GM19043 (cell line): ENCODE data around the gene BCAS1.

ENCODE experiments used
- ATAC-seq: cut with Tn5 transposase; IDR thresholded peaks from one replicate; pipeline ENCODE4 v1.9.1; 2021; ENCODE audit warnings: low read depth; ENCODE audit not compliant: unreplicated experiment

The BCAS1 gene

DNA sequence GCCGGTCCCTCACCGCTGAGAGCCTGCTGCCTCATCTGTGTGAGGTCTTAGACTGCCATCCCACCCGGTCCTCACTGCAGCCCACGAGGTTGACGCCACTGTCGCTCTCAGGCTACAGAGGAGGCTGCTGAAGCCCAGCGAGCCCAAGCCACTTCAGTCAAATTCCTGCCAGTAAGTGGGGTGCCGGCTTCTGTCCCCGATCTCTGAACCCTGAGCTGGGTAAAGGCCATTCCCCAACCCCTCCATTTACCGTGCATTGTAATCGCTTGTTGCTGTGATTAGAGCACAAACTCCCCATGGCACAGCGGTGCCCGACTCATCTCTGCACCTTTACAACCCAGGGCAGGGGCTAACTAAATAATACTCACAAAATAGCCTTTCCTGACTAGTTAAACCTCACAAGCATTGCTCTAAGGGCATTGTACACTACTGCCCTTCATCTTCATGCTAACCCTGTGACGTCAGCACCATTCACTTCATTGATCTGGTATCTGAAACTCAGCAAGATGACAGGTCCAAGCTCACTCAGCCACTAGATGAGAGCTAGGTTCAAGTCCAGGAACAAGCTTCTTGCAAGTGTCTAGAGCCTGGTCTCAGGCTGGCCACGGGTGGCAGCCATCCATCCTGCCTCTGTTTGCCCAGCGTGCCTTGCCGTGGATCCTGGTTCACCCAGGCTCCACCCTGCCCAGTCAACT, 122.7 kb downstream of the BCAS1 start:
- ATAC-seq, result no peak

DNA sequence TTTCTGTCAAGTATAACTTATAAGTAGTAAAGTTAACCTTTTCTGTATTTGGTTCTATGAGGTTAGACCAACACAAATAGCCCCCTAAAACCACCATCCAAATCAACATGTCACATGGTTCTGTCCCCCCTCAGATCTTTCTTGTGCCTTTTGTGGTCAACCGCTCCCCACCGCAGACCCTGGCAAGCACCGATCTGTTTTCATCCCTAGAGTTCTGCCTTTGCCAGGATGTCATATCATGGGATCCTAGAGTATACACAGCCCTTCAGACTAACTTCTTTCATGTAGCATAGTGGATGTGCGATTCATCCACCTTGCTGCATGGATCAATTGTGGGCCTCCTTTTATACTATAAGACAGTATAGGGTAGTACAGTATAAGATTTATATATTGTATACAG, 124.3 kb downstream of the BCAS1 start:
- ATAC-seq, result no peak

DNA sequence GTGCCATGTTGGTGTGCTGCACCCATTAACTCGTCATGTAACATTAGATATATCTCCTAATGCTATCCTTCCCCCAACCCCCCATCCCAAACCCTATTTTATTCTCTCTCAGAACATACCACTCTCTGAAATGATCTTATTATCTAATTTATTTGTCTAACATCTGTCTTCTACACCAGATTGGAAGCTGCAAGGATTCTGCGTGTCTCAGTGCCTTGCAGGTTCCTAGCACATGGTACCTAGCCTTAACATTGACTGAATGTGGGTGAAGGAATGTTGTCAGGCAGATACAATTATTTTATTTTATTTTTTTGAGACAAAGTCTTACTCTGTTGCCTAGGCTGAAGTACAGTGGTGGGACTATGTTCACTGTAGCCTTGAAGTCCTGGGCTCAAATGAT, 124.9 kb downstream of the BCAS1 start:
- no peak for ATAC-seq

DNA sequence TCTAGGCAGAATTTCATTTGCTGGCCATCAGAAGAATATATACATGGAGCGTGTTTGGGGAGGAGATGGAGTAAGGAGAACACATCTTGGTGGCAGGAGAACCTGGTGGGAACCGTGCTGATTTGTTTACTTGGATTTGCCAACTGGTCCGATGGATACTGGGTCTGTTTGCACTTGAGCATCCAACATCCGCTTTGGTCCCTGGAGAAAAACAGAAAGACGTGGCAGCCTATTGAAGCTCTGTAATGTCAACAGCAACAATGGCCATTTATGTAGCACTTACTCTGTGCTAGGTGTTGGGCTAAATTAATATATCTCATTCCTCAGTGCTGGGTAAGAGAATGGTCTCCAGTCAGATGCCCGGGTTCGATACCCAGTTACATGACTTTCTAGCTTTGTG, 125.6 kb downstream of the BCAS1 start:
- no peak for ATAC-seq

DNA sequence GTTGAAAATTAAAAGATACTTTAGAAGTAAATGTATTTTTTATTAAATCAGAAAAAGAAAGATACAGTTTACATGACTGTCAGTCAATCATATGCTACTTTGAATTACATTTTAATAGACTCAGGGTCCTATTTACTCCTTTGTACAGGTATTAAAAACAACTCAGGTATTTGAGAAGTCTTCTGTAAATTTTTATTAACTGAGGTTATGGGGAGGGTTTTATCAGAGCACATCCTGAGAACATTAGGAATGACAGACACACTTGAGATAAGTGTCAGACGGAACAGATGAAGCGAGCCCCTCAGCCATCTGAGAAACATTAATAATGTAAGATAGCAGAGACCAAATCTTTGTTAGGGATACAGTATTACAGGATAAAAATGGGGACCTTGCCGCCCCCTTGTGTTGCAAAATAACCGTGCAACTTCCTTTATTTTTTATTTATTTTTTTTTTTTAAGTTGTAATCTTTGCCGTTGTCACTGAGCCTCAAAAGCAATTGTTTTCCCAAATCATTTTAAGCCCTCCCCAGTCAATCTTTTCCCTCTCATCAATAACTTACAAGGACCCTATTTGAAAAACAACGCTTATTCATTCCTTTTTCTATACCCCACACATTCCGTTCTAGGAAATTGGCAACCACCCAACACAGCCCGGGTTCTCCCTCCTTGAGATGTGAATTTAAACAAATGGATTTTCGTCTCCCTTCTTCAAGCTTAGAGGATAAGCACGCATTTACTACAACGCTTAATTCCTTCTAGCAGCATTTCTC, 126.7 kb downstream of the BCAS1 start:
- ATAC-seq, result no peak

DNA sequence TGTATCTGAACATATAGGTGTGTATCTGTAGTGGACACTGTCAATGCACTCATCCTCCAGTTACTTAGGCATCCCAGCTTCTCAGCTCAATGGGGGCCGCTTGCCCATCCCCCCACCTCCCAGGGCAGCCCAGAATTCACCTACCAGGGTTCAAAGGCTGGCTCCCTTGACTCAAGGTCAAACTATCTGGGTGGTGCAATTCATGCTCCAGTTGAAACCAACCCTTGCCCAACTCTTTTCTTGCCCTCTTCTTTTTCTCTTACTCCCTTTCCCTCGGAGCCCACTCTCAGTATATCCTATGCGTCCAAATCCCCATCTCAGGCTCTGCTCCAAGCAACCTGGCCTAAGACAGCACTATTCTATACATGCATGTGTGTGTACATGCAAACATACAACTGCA, 127.4 kb downstream of the BCAS1 start:
- no peak for ATAC-seq

DNA sequence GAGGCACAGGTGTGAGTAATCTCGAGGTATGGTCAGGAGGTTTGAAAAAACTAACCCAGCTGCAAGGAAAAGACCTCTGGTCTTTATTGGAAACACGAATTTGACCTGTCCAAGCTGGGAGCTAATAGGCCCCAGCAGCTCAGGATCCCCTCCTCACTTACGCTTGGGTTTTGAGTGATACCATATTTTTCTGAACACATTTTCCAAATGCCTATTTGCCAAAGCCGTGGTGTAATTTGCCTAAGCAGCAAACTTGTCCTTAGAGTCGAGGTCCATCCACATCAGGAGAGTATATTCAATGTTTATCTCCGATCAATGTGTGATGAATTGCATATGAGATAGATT, 128.0 kb downstream of the BCAS1 start:
- no peak for ATAC-seq

DNA sequence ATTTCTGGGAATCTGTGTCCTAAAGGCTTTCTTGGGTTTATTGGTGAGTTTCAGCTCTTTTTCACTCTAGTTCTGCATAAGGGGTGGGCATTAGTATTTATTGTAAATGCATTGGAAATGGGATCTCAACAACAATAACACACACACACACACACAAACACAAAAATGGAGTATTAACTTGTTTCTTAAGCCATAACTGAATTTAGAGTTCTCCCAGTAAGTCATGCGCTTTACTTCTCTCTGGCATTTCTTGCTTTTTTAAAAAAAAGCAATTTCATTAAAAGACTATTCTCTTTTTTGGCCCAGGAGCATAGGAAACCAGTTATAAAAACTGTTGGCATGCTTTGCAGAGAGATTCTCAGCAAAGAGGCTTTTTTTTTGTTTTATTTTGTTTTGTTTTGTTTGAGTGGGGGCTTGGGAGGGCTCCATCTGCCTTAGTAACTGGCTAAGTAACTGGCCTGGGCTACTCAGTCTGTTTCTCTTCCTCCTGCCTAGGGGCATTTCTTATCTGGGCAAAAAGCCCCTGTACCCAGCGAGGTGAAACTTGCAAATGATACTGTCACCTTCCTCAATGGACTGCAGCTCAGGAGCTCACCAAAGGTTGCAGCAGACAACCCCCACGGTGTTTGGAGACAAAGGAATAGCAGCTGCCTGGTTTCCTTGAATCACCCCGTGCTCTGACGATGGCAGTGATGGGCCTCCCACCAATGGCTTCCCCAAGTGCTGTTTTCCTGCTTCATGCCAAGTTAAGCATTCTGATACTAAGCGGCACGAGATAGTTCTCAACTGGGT, 128.5 kb downstream of the BCAS1 start:
- ATAC-seq, result no peak

DNA sequence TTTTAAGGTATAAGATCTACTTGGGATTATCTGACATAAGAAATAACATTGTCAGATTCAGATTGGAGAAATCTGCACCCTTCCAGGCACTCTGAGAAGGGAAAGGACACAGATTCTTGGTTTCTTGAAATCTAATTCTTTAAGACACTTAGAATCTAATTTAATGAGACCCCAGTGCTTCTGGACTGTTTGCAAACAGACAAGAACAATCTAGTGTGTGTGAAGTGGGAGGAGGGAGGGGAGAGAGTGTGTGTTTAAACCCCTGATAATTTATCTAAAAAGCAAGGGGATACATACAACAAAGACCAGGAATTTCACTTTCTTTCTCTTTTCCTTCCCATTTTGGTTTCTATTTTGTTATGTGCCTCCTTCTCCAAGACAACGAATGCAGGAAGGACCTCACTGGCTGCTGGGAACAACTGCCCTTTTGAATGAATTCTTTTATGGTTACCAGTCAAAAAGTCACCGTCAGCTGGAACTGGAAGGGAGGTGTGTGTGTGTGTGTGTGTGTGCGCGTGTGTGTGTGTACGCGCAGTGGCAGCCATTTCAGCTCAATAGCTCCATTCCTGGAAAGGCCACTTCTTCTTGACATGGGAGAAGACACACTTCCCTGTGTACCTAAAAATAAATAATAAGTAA, 129.4 kb downstream of the BCAS1 start:
- no peak for ATAC-seq

DNA sequence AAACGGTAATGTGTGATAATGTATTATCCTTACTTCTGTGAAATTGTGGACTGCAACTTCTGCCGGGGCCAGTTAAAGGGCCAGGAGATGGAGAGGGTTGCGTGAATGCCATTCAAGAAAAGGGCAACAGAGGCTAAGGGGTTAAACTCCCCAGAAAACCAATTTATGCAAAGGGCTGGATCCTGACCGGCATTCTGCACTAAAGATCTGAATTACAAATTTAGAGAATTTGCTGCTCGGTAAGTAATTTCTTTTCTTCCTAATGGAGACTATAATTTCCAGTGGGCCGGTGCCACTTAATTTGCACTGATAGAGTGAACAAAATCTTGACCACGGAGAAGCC, 130.1 kb downstream of the BCAS1 start:
- ATAC-seq, result no peak

DNA sequence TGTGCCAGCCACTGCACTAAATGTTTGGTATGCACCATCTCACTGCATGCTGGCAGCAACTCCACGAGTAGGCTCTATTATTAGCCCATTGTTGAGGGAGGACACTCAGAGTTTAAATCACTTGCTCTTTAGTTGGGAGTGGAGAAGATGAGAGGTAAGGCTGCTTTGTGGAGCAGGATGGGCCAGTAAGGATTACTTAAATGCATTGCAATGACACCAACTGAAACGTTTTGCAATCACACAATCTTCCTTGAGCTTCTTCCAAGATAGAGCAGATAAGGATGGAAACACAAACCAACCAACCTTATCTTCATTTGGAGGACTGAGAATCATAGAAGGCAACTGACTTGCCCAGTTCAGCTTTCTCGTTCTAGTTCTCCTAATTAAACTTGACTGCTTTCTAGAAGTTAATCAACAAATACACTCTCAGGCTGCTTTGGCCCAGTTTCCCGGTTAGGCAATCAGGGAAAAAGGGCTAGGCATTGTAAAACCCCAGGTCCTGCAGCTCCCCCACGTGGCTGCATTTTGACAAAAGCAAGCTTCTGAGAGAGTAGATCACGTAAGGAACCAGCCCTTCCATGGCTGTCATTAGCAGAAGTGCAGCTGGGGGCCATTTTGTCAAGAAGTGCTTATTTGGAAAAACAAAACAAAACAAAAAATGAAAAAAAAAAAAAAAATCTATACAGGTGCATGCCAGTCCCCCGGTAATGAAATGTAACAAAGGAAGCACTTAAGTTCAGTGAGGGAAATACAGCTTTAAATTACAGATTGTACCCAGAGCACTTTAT, 130.6 kb downstream of the BCAS1 start:
- peak; percentile 70 for ATAC-seq

DNA sequence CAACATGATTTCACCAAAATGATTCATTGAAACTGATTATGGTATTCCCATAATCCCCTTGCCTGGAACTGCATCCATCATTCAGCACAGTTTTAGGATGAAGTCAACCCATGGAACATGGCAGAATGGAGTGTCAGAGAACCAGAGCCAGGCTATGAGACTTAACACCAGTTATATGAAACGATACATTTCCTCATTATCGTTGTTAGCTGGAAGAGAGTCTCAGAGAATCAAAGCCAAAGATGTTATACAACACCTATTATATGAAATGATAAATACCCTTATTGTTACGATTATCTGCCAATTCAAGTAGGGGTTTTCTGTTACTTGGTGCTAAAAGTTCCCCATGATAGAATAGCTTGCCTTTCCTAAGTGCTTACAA, 131.2 kb downstream of the BCAS1 start:
- no peak for ATAC-seq

DNA sequence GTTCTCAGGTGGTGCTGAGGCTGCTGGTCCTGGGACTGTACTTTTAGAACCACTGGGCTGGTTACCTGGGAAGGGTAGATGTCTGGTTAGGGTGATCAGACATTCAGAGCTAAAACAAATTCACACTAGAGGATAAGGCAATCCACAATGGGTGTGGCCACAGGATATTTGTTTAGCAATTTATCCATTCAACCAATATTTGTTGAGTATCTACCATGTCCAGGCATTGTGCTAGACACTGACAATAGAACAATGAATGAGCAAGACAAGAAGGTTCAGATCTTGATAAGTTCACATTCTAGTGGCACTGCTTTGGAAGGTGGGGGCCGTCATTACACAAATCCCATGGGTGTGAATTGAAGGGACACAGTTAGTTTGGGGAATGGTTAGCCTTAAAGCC, 131.7 kb downstream of the BCAS1 start:
- no peak for ATAC-seq

DNA sequence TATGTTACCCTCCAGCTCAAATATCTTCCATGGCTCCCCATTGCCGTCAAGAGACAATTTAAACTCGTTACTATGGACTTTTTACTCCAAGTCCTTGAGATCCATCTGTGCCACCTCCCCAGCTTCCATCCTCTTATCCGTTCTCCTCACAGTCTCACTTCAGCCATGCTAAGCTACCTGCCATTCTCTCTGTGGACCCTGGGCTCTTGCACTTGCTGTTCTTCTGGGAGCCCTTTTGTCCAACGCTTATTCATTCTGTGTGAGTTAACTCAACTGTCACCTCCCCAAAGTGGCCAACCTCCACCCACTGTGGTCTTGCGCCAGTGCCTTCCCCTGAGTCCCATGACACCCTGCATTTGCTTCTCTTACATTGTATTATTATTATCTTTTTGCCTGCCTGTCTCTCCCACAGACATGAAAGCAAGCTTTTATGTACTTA, 132.4 kb downstream of the BCAS1 start:
- ATAC-seq, result no peak

DNA sequence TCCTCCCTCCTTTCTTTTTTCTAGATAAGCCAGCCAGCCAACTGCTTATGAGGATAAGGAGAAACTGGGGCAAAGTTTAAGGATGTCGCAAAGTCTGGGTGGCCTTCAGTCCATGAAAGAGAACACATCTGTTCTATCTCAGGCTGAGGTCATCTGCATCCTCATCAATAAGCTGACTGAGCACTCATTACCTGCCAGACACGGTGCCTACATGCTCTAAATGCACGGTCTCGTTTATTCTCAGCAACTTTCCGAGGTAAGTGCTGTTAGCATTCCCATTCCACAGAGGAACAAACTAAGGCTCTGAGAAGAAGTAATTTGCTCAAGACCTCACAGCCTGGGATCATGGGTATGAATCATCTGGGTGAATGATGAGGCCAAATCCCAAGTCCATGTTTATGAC, 133.1 kb downstream of the BCAS1 start:
- ATAC-seq, result no peak

DNA sequence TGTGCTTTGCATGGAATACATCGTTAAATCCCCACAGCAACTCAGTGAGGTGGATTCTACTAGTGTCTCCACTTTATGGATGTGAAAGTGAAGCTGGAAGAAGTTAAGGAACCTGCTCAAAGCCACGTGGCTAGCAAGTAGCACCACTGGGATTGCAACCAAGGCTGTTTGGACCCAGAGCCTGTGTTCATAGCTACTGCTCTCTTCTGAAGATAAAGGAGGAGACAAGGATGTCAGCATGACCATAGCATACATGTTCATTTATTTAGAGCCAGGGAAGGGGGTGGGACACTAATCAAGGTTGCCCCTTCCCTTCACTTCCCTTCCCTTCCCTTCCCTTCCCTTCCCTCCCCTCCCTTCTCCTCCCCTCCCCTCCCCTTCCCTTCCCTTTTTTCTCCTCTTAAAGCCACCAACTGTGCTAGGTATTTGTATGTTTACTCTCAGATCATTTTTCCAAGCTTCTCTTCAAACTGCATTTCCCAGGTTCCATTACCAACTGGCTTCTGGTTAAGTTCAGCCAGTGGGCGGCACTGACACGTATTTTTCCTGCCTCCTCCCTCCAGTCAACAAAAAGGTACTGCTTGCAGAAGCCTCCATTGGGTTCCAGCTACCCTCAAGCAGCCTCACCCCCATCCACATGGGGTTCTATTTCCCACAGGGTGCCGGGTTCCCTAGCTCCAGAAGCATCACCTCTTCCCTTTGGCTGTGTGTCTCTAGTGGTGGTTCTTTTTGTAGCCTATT, 134.9 kb downstream of the BCAS1 start:
- ATAC-seq, result no peak

DNA sequence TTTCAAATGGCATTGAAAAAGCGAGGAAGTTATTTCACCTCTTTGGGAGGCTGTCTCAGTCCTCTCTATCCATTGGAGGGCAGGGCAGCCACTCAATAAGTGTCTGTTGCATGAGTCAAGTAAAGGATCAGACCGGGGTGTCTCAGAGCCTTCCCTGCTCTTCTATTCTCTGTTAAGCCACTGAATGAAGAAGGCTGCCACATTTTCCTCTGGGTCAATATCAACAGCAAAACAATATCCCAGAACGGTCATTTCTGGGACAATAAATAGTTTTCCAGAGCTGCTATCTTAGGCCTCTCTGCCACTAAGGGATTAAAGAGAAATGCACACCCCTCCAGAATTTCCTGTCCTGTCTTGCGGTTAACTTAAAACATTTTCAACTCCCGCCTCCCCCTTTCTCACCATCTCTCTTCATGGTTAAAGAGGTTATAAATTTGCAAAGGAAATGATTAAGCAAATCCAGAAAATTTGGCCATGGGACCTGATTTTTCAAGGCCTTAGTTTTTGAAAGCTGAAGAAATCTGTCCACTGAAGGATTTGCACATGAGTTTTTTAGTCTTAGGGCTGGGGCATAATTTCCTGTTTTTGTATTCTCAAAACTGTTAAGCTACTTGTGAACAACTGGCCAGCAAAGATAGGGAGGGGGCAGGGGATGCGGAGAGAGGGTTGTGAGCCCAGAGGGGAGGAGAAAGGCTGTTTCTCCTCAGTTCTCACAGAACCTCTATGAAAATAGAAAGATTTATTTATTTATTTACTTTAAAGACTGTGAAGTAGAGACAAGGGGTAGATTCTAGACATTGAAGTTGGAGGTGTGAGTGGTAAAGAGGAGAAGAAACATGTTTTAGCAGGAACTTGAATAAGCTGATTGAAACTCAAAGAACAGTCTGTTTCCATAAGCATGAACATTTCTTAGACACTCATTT, 135.7 kb downstream of the BCAS1 start:
- no peak for ATAC-seq

DNA sequence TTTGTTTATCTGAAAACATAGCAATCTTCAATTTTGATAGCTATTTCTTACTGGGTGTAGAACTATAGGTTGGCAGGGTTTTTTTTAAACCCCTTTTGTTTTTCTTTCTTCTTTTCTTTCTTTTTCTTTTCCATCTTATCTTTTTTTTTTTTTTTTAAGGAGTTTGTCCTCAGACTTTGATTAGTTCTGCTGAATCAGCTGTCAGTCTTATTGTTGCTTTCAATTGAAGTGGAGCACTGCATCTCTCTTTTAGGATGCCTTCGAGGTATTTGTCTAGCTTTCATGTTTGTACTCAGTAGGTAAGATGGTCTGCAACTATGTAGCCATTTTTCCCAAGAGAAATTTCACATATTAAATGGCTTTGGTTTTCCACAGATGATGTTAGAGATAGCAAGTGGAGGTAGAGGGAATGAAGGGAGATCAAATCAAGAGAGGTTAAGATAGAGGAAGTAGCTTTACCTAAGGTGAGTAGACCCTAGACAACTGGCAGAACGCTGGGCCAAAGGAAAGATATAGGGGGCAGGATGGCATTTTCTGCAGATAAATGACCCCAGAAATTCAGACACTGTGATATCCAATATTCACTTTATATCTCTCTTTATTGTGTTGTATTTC, 137.1 kb downstream of the BCAS1 start:
- no peak for ATAC-seq
